HG03565 (cell line): ENCODE data around the gene GPHN.

Source experiments
- ATAC-seq: cut with Tn5 transposase; IDR thresholded peaks from one replicate; pipeline ENCODE4 v1.9.1; 2021; ENCODE audit warnings: mild to moderate bottlenecking, moderate library complexity; ENCODE audit not compliant: unreplicated experiment

The GPHN gene

GRCh38 chr14:67192366-67192765, 684.4 kb downstream of the GPHN start:
- no peak for ATAC-seq

GRCh38 chr14:67195279-67195678, 687.3 kb downstream of the GPHN start:
- no peak for ATAC-seq

GRCh38 chr14:67199016-67199415, 691.1 kb downstream of the GPHN start:
- no peak for ATAC-seq

GRCh38 chr14:67207810-67208209, 699.9 kb downstream of the GPHN start:
- ATAC-seq = no peak

GRCh38 chr14:67218126-67218525, 710.2 kb downstream of the GPHN start:
- no peak for ATAC-seq

- ATAC-seq = no peak
Measured at GRCh38 chr14:67221248-67221981, 713.5 kb downstream of the GPHN start.

GRCh38 chr14:67221982-67222328, 714.0 kb downstream of the GPHN start:
- ATAC-seq = no peak

GRCh38 chr14:67225523-67225922, 717.6 kb downstream of the GPHN start:
- ATAC-seq = no peak

- ATAC-seq = no peak
Measured at GRCh38 chr14:67228325-67228984, 720.5 kb downstream of the GPHN start.
